Measurements from ENCODE around the gene KIF6. TPM values are rescaled to one million over a fixed set of nuclear protein-coding genes. Genes with fewer than 3 reads are reported as not detected.

Gene KIF6
- total RNA-seq, 4 donors from 2014 or later, result 0.19 to 0.38 TPM; not detected in 2

DNA sequence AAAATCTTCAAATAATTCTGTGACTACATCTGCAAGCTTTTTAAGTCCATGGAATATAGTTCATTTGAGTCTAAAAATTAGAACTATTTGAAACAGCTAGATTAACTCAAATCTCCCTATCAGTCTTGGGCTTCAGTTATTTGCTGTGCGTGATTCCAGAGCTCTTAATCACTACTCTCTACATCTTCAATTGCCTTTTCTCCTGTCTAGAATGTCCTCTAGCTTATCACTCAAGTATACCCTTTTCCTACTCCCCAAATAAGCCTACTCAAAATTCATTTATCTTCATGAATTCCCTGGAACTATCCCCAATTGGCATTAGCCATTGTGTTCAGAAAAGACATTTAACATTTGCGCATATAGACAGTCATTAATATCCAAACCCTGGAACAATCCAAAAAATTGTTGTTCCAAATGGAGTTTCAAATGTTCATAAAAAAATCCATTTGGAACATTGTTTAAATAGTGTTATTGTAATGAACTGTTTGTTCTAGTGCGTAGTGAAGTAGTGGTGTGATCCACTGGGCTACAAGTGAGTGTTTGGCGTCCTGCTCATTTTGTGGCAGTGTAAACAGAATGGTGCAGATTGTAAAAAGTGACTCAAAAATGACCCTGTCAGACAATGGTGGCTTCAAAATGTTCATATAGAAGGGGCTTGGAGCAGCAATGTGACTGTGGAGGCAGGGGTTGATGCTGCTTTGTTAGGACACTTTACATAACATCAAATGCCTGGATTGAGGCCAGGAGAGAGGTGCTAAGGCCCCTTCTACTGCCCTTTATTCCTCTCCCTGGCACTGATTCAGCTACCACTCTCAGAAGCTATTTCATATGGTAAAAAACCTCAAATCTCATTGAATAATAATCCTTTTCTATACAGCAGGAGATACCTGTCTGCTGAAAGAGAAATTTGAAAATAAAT is 122.3 kb downstream of the KIF6 start:
- no peak for TF ChIP-seq CTCF (IDR thresholded peaks at IDR 0.05)
- peak; percentile 32 for ATAC-seq (ENCODE audit: low FRiP score)
- no peak for DNase-seq (ENCODE audit: low spot score)

DNA sequence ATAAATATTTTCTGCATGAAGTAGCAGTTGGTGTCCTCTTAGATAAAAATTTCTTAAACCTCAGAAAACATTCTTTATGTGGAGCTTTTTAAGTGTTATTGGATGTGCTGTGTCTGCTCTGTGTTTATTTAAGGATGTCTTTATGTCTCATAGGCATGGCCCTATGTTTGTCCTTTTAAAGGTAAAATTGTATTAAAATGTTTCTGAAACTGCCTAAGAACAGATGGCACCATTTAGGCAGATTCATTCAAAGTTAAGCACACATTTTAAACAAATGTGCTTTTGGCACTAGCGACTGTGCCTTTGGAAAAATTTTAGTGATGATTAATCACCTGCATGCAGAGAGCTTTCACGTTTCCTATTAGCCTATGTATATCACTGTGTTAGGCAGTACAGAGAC is 125.2 kb downstream of the KIF6 start:
- no peak for TF ChIP-seq CTCF (IDR thresholded peaks at IDR 0.05)
- ATAC-seq (ENCODE audit: low FRiP score) (no peak), DNase-seq (ENCODE audit: low spot score) (no peak)

GRCh38 chr6:39599341-39599740 is 125.9 kb downstream of the KIF6 start:
- no peak for DNase-seq (ENCODE audit: low spot score)
- no peak for TF ChIP-seq CTCF (IDR thresholded peaks at IDR 0.05)
- ATAC-seq (ENCODE audit: low FRiP score), result no peak

DNA sequence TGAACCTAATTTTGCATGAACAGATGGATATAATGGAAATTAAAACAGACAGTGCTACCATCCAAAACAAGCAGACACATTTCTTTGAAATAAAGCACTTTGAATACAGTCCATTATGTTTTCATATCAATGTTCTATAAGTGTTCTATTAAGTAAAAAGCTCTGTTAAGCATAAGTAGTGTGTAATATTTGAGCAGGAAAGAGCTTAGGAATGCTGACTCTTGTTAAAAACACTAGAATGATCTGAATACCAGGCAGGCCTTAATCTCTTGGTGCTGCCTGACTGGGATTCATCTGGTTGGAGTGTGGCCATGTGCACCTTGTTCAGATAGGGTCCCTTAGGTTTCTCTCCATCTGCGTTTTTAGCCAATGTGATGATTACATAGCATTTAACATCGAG is 130.9 kb downstream of the KIF6 start:
- no peak for DNase-seq (ENCODE audit: low spot score)
- TF ChIP-seq CTCF (IDR thresholded peaks at IDR 0.05), result no peak

DNA sequence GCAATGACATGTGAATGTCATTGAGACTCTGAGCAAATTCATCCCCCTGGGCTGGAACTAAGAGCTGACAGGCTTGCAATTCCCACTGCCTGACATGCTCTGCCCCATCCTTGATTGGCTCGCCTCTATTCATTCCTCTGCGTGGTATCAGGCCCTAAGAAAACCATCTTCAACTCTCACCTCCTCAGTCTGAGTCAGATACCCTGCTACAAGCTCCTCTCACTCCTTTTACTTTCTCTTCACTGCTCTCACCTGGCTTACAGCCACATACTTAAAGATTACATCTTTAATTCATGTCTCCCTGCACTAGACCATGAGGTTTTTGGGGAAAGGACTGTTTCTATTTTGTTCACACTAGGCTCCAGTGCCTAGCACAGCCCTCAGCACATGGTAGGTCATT is 131.6 kb downstream of the KIF6 start:
- ATAC-seq (ENCODE audit: low FRiP score) (no peak), DNase-seq (ENCODE audit: low spot score) (no peak)
- TF ChIP-seq CTCF (IDR thresholded peaks at IDR 0.05), result no peak

More for the DNA sequence above, 130.9 kb downstream of the KIF6 start:
- ATAC-seq (ENCODE audit: low FRiP score), result no peak

DNA sequence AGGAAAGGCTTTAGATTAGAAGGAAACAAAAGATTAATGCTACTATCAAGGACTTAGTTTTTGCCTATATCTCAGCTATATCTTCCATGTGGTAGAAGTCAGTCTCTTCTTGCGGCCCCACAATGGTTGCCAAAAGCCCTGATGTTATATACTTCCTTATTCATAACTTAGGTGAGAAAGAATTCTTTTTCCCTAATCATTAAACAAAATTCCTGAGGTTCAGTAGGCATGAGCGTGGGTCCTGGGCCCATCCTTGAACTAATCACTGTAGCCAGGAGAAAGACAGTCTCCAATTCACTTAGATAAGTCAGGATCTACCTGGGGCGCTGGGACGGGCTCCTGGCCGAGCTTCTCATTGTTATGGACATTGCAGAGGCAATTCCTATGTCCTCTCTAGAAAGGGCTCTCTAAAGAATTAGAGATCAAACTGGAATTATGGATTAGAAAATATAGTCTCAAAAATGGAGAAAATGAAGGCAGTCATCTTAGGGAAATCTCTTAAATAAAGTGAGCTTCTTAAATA is 134.3 kb downstream of the KIF6 start:
- no peak for TF ChIP-seq CTCF (IDR thresholded peaks at IDR 0.05)
- no peak for DNase-seq (ENCODE audit: low spot score)

DNA sequence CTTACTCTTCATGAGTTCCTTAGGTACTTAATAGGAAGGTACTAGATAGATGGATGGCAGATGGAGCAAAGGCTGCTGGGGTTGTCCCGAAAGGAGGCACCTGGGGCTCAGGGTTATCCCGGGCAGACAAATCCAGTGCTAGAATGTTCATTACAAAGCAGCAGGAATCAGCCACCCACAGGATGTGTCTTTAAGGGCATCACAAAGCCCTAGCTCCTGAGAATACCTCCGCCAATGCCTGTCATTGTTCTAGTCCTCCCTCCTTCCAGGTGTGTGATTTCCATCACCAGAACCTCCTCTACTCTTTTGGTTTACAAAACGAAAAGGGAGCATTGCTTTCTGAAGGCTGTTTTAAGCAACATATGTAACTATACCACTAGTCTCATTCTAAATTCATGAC is 138.1 kb downstream of the KIF6 start:
- ATAC-seq (ENCODE audit: low FRiP score) (no peak), DNase-seq (ENCODE audit: low spot score) (no peak)
- no peak for TF ChIP-seq CTCF (IDR thresholded peaks at IDR 0.05)

More for the DNA sequence above, 134.3 kb downstream of the KIF6 start:
- ATAC-seq (ENCODE audit: low FRiP score), result no peak

Measured in omental fat pad (tissue), 4 donors.